ENCODE data around the gene SEC24B. TPM values are rescaled to one million over a fixed set of nuclear protein-coding genes. Genes with fewer than 3 reads are reported as not detected.
"Not testable (repeated sequence)": the region's sequence is repeated elsewhere in the genome, so short reads cannot be mapped to it uniquely, and the experiment has no call there.

Gene SEC24B
- total RNA-seq, 2 experiments from 2014 or later: 27.0 to 28.5 TPM

GRCh38 chr4:109496875-109497274 lies 63.3 kb downstream of the SEC24B start:
- DNase-seq (no peak), ATAC-seq (ENCODE audit: low read depth) (no peak)
- Mint-ChIP-seq H3K27ac (no peak overlapping the region), H3K9me3 (peaks cover 1% of the 10 kb centered on the region), H3K4me1 (peaks cover 4% of the 10 kb centered on the region), H3K27me3 (no peaks in the 10 kb centered on the region), H3K4me3 (no peak overlapping the region), H3K36me3 (peaks cover 46% of the 10 kb centered on the region)
- POLR2A ChIA-PET: no interaction called here

GRCh38 chr4:109497511-109497910 lies 63.9 kb downstream of the SEC24B start:
- H3K27me3 Mint-ChIP-seq: no peaks in the 10 kb centered on the region
- DNase-seq: no peak
- no peak overlapping the region for H3K27ac Mint-ChIP-seq
- peaks cover 4% of the 10 kb centered on the region for H3K4me1 Mint-ChIP-seq
- peaks cover 1% of the 10 kb centered on the region for H3K9me3 Mint-ChIP-seq
- POLR2A ChIA-PET: no interaction called here
- no peak overlapping the region for H3K4me3 Mint-ChIP-seq
- no peak for ATAC-seq (ENCODE audit: low read depth)
- peaks cover 47% of the 10 kb centered on the region for H3K36me3 Mint-ChIP-seq

GRCh38 chr4:109499513-109499912 lies 65.9 kb downstream of the SEC24B start:
- Mint-ChIP-seq H3K27me3 (no peaks in the 10 kb centered on the region), H3K9me3 (peaks cover 1% of the 10 kb centered on the region), H3K4me3 (no peak overlapping the region), H3K27ac (no peak overlapping the region), H3K4me1 (peaks cover 6% of the 10 kb centered on the region), H3K36me3 (peaks cover 46% of the 10 kb centered on the region)
- POLR2A ChIA-PET: no interaction called here
- ATAC-seq (ENCODE audit: low read depth): no peak
- DNase-seq: no peak

- H3K4me1 Mint-ChIP-seq: peaks cover 1% of the 10 kb centered on the region
- POLR2A ChIA-PET: no interaction called here
Observed at GRCh38 chr4:109506890-109507289, 73.3 kb downstream of the SEC24B start.

GRCh38 chr4:109510687-109511086 lies 77.1 kb downstream of the SEC24B start:
- H3K4me3 Mint-ChIP-seq: no peak overlapping the region
- H3K4me1 Mint-ChIP-seq: no peaks in the 10 kb centered on the region
- H3K27me3 Mint-ChIP-seq: no peaks in the 10 kb centered on the region
- DNase-seq (no peak), ATAC-seq (ENCODE audit: low read depth) (no peak)
- peaks cover 23% of the 10 kb centered on the region for H3K36me3 Mint-ChIP-seq
- POLR2A ChIA-PET: no interaction called here
- no peak overlapping the region for H3K27ac Mint-ChIP-seq
- H3K9me3 Mint-ChIP-seq: no peaks in the 10 kb centered on the region

More at GRCh38 chr4:109506890-109507289, 73.3 kb downstream of the SEC24B start:
- DNase-seq: no peak
- Mint-ChIP-seq H3K9me3 (no peaks in the 10 kb centered on the region), H3K27ac (no peak overlapping the region), H3K36me3 (peaks cover 33% of the 10 kb centered on the region), H3K4me3 (no peak overlapping the region), H3K27me3 (no peaks in the 10 kb centered on the region)
- ATAC-seq (ENCODE audit: low read depth): no peak

- DNase-seq: no peak
- H3K9me3 Mint-ChIP-seq: no peaks in the 10 kb centered on the region
- H3K4me3 Mint-ChIP-seq: no peak overlapping the region
- H3K27me3 Mint-ChIP-seq: no peaks in the 10 kb centered on the region
- H3K36me3 Mint-ChIP-seq: peaks cover 23% of the 10 kb centered on the region
- no peak overlapping the region for H3K27ac Mint-ChIP-seq
- POLR2A ChIA-PET: no interaction called here
- no peaks in the 10 kb centered on the region for H3K4me1 Mint-ChIP-seq
- ATAC-seq (ENCODE audit: low read depth): no peak
Observed at GRCh38 chr4:109511414-109511813, 77.8 kb downstream of the SEC24B start.

GRCh38 chr4:109513368-109513767 lies 79.8 kb downstream of the SEC24B start:
- H3K27me3 Mint-ChIP-seq; H3K4me3 Mint-ChIP-seq; DNase-seq; H3K9me3 Mint-ChIP-seq; POLR2A ChIA-PET; H3K27ac Mint-ChIP-seq; ATAC-seq (ENCODE audit: low read depth); H3K4me1 Mint-ChIP-seq: not testable (repeated sequence)
- H3K36me3 Mint-ChIP-seq: peaks cover 28% of the 10 kb centered on the region

- peaks cover 28% of the 10 kb centered on the region for H3K36me3 Mint-ChIP-seq
- H3K9me3 Mint-ChIP-seq: no peaks in the 10 kb centered on the region
- POLR2A ChIA-PET: no interaction called here
- DNase-seq (no peak), ATAC-seq (ENCODE audit: low read depth) (no peak)
- H3K27ac Mint-ChIP-seq: no peak overlapping the region
- H3K4me3 Mint-ChIP-seq: no peak overlapping the region
- H3K27me3 Mint-ChIP-seq: no peaks in the 10 kb centered on the region
- H3K4me1 Mint-ChIP-seq: no peaks in the 10 kb centered on the region
Observed at GRCh38 chr4:109532182-109532581, 98.6 kb downstream of the SEC24B start.

- POLR2A ChIA-PET: no interaction called here
- Mint-ChIP-seq H3K4me1 (peaks cover 13% of the 10 kb centered on the region), H3K27me3 (no peaks in the 10 kb centered on the region), H3K9me3 (peaks cover 6% of the 10 kb centered on the region), H3K36me3 (peaks cover 30% of the 10 kb centered on the region), H3K27ac (no peak overlapping the region), H3K4me3 (no peak overlapping the region)
- DNase-seq (no peak), ATAC-seq (ENCODE audit: low read depth) (no peak)
Observed at GRCh38 chr4:109545401-109545800, 111.8 kb downstream of the SEC24B start.

- peaks cover 13% of the 10 kb centered on the region for H3K4me1 Mint-ChIP-seq
- peaks cover 33% of the 10 kb centered on the region for H3K36me3 Mint-ChIP-seq
- no peaks in the 10 kb centered on the region for H3K27me3 Mint-ChIP-seq
- H3K4me3 Mint-ChIP-seq: no peak overlapping the region
- DNase-seq (no peak), ATAC-seq (ENCODE audit: low read depth) (no peak)
- POLR2A ChIA-PET: interaction anchor here (1.5 kb wide), 1 partner anchor 12 kb away, joined by 5 read pairs; the partner anchor contains the start of gene MCUB
- H3K27ac Mint-ChIP-seq: no peak overlapping the region
- H3K9me3 Mint-ChIP-seq: peaks cover 6% of the 10 kb centered on the region
Observed at GRCh38 chr4:109547394-109547793, 113.8 kb downstream of the SEC24B start.

- Mint-ChIP-seq H3K9me3 (peaks cover 6% of the 10 kb centered on the region), H3K27me3 (no peaks in the 10 kb centered on the region), H3K36me3 (peaks cover 32% of the 10 kb centered on the region), H3K4me1 (peaks cover 15% of the 10 kb centered on the region), H3K27ac (peak overlapping the region; percentile 71), H3K4me3 (peak overlapping the region; percentile 29)
- ATAC-seq (ENCODE audit: low read depth) (peak; percentile 33), DNase-seq (no peak)
- POLR2A ChIA-PET: no interaction called here
Observed at GRCh38 chr4:109548655-109549054, 115.0 kb downstream of the SEC24B start.

GRCh38 chr4:109552237-109552636 lies 118.6 kb downstream of the SEC24B start:
- Mint-ChIP-seq H3K27me3 (no peaks in the 10 kb centered on the region), H3K9me3 (peaks cover 6% of the 10 kb centered on the region), H3K4me1 (peaks cover 15% of the 10 kb centered on the region), H3K4me3 (no peak overlapping the region), H3K36me3 (peaks cover 26% of the 10 kb centered on the region), H3K27ac (no peak overlapping the region)
- POLR2A ChIA-PET: no interaction called here
- ATAC-seq (ENCODE audit: low read depth) (no peak), DNase-seq (no peak)

- peaks cover 5% of the 10 kb centered on the region for H3K9me3 Mint-ChIP-seq
- no peak for DNase-seq
- H3K36me3 Mint-ChIP-seq: peaks cover 21% of the 10 kb centered on the region
- ATAC-seq (ENCODE audit: low read depth): no peak
- peaks cover 14% of the 10 kb centered on the region for H3K4me1 Mint-ChIP-seq
- POLR2A ChIA-PET: no interaction called here
- H3K27ac Mint-ChIP-seq: no peak overlapping the region
- H3K27me3 Mint-ChIP-seq: no peaks in the 10 kb centered on the region
- no peak overlapping the region for H3K4me3 Mint-ChIP-seq
Observed at GRCh38 chr4:109553130-109553529, 119.5 kb downstream of the SEC24B start.

GRCh38 chr4:109554971-109555370 lies 121.4 kb downstream of the SEC24B start:
- ATAC-seq (ENCODE audit: low read depth) (no peak), DNase-seq (no peak)
- no peak overlapping the region for H3K27ac Mint-ChIP-seq
- no peak overlapping the region for H3K4me3 Mint-ChIP-seq
- H3K27me3 Mint-ChIP-seq: no peaks in the 10 kb centered on the region
- H3K4me1 Mint-ChIP-seq: peaks cover 13% of the 10 kb centered on the region
- no peaks in the 10 kb centered on the region for H3K9me3 Mint-ChIP-seq
- peaks cover 12% of the 10 kb centered on the region for H3K36me3 Mint-ChIP-seq
- POLR2A ChIA-PET: no interaction called here

- H3K4me1 Mint-ChIP-seq: peaks cover 25% of the 10 kb centered on the region
- peaks cover 13% of the 10 kb centered on the region for H3K36me3 Mint-ChIP-seq
- no peak overlapping the region for H3K4me3 Mint-ChIP-seq
- H3K27ac Mint-ChIP-seq: no peak overlapping the region
- no peaks in the 10 kb centered on the region for H3K9me3 Mint-ChIP-seq
- no peaks in the 10 kb centered on the region for H3K27me3 Mint-ChIP-seq
- no peak for ATAC-seq (ENCODE audit: low read depth)
- POLR2A ChIA-PET: interaction anchor here (0.8 kb wide), 1 partner anchor 70 kb away, joined by 3 read pairs; no protein-coding TSS in a partner anchor
- DNase-seq: no peak
Observed at GRCh38 chr4:109557433-109557832, 123.8 kb downstream of the SEC24B start.

Data from activated naive CD8-positive, alpha-beta T cell treated with anti-CD3 and anti-CD28 coated beads, Interleukin-2, amount 10 ng/mL, durations not matched to agents 7 days and 5 days (primary cell).